SU-DHL-6 (cell line): ENCODE data around the gene CASTOR2.

Experiments
- H2AFZ ChIP-seq: fragments of 200-600 bp; sonication (generic); 2 replicates; pipeline ENCODE4 v1.6.1; 2014; ENCODE audit warnings: low read depth, mild to moderate bottlenecking, moderate library complexity, mixed read lengths, antibody characterized with exemption, low read length; ENCODE audit not compliant: severe bottlenecking
- H3F3A ChIP-seq: fragments of 200-600 bp; shearing (Covaris generic); 2 replicates; pipeline ENCODE4 v1.6.0; 2016; ENCODE audit warnings: antibody characterized with exemption, mild to moderate bottlenecking; ENCODE audit not compliant: insufficient read depth
- H3K27ac ChIP-seq: fragments of 200-600 bp; sonication (generic); 2 replicates; pipeline ENCODE4 v1.5.1; 2016; ENCODE audit warnings: low read depth, mild to moderate bottlenecking, low read length, moderate library complexity, mixed read lengths
- H3K27me3 ChIP-seq: fragments of 200-600 bp; sonication (generic), shearing (Covaris generic); 2 replicates; pipeline ENCODE4 v1.6.0; 2014; ENCODE audit warnings: mild to moderate bottlenecking, low read length
- H3K36me3 ChIP-seq: fragments of 200-600 bp; sonication (generic); 2 replicates; pipeline ENCODE4 v1.6.1; 2014; ENCODE audit warnings: mild to moderate bottlenecking, low read length, mixed read lengths
- H3K4me2 ChIP-seq: fragments of 300-600, 200-600 bp; shearing (Covaris generic), sonication (generic); 2 replicates; pipeline ENCODE4 v1.6.0; 2014; ENCODE audit warnings: low read length, low read depth, mild to moderate bottlenecking; ENCODE audit not compliant: poor library complexity, severe bottlenecking
- H3K4me3 ChIP-seq: fragments of 200-600 bp; sonication (generic); 2 replicates; pipeline ENCODE4 v1.5.1; 2014; ENCODE audit warnings: antibody characterized with exemption, low read length, mild to moderate bottlenecking, mixed read lengths; ENCODE audit not compliant: insufficient read depth, poor library complexity, severe bottlenecking
- H3K79me2 ChIP-seq: fragments of 200-600 bp; sonication (generic); 2 replicates; pipeline ENCODE4 v1.6.1; 2014; ENCODE audit warnings: mild to moderate bottlenecking, low read length, moderate library complexity; ENCODE audit not compliant: insufficient read depth
- H3K9ac ChIP-seq: fragments of 200-600 bp; sonication (generic); 2 replicates; pipeline ENCODE4 v1.7.0; 2014; ENCODE audit warnings: mild to moderate bottlenecking, low read length
- H3K9me2 ChIP-seq: fragments of 200-600 bp; sonication (generic); replicated peaks from 2 replicates; pipeline ENCODE4 v1.6.1; 2014; ENCODE audit warnings: low read length; ENCODE audit not compliant: insufficient read depth
- H3K9me3 ChIP-seq: fragments of 200-600 bp; sonication (generic); 2 replicates; pipeline ENCODE4 v1.6.1; 2014; ENCODE audit warnings: low read length, mixed read lengths; ENCODE audit not compliant: insufficient read depth
- H4K20me1 ChIP-seq: fragments of 200-600 bp; sonication (generic); 2 replicates; pipeline ENCODE4 v1.6.1; 2014; ENCODE audit warnings: low read depth, mild to moderate bottlenecking, antibody characterized with exemption, low read length, moderate library complexity, mixed read lengths
- EZH2phosphoT487 ChIP-seq: fragments of 200-600 bp; sonication (generic), shearing (Covaris generic); conservative IDR thresholded peaks from 2 replicates; pipeline ENCODE4 v1.6.1; 2018; ENCODE audit warnings: mild to moderate bottlenecking, antibody characterized with exemption, low read length, moderate library complexity, mixed read lengths
- TF ChIP-seq, protein P1 (sequence below): fragments of 200-600 bp; sonication (generic); IDR thresholded peaks from one replicate; pipeline ENCODE4 v1.5.1; 2017; ENCODE audit warnings: antibody characterized with exemption, mild to moderate bottlenecking, low read length, moderate library complexity; ENCODE audit not compliant: insufficient read depth, poor library complexity, severe bottlenecking

Gene CASTOR2

DNA sequence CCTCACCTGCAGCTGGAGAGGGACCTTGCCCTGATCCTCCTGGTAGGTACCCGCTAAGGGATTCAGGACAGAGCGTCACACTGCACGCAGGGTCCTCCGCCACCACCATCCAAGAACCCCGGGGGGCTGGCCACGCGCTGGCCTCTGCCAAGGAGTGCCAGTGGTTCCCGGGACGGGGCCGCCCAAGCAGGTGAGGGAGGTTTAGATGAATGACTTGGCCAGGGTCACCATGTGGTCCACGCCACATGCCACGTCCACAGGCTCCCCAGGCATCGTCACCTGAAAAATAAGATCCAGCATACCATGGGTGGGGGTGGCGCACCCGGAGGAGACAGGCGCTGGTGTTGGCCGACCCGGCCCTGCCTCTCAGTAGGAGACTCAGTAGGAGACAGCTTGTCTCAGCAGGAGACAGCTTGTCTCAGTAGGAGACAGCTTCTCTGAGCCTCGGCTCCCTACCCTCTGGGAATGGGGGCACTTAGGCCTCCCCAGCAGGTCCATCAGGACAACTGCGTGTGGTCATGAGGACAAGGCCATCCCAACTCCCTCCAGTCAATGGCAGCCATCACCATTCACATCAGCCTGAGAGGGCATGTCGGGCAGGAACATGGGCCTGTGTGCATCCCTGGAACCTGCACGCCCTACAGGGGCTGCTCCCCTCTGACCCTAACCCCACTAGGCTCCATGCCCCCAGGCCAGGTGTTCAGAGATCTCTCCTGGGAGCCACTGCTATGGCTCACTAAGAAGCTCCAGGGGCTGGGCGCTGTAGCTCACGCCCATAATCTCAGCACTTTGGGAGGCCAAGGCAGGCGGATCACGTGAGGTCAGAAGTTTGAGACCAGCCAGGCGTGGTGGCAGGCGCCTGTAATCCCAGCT lies 78.6 kb downstream of the CASTOR2 start:
- Histone ChIP-seq H3F3A (no peaks in the 10 kb centered on the region), H3K4me2 (no peak overlapping the region), H3K4me3 (no peak overlapping the region), H3K9me2 (no peaks in the 10 kb centered on the region), H3K27ac (no peak overlapping the region), H3K27me3 (no peaks in the 10 kb centered on the region), H3K9ac (no peak overlapping the region), H4K20me1 (no peaks in the 10 kb centered on the region), H3K79me2 (no peaks in the 10 kb centered on the region), H3K36me3 (no peaks in the 10 kb centered on the region), H3K9me3 (no peaks in the 10 kb centered on the region), H2AFZ (no peak overlapping the region)
- TF ChIP-seq EZH2phosphoT487, result no peak
- TF ChIP-seq, protein P1, sequence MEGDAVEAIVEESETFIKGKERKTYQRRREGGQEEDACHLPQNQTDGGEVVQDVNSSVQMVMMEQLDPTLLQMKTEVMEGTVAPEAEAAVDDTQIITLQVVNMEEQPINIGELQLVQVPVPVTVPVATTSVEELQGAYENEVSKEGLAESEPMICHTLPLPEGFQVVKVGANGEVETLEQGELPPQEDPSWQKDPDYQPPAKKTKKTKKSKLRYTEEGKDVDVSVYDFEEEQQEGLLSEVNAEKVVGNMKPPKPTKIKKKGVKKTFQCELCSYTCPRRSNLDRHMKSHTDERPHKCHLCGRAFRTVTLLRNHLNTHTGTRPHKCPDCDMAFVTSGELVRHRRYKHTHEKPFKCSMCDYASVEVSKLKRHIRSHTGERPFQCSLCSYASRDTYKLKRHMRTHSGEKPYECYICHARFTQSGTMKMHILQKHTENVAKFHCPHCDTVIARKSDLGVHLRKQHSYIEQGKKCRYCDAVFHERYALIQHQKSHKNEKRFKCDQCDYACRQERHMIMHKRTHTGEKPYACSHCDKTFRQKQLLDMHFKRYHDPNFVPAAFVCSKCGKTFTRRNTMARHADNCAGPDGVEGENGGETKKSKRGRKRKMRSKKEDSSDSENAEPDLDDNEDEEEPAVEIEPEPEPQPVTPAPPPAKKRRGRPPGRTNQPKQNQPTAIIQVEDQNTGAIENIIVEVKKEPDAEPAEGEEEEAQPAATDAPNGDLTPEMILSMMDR, result no peak

DNA sequence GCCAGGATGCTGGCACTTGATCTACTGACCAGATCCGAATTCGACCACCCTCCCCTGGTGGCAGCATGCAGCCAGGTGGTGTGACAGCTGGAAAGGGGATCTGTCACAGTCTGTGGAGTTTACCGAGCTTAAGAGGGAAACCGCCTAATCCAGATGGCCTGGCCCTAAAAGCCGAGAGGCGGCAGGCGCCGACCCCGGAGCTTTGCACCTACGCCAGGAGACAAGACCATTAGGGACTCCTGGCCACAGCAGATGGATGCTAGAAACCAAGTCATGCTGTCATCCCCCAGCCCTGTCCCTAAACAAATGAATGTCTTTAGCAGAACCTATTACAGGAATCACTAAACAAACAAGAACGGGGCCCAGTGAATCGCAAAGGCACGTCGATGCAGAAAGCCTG lies 81.4 kb downstream of the CASTOR2 start:
- no peaks in the 10 kb centered on the region; the same call in 1 of the 2 replicates for H3K36me3 ChIP-seq
- H3F3A ChIP-seq, result no peaks in the 10 kb centered on the region
- TF ChIP-seq, protein P1, result no peak
- TF ChIP-seq EZH2phosphoT487, result no peak
- no peak overlapping the region for H3K9ac ChIP-seq
- no peaks in the 10 kb centered on the region for H3K79me2 ChIP-seq
- H3K9me3 ChIP-seq, result no peaks in the 10 kb centered on the region
- no peaks in the 10 kb centered on the region for H3K9me2 ChIP-seq
- H3K27me3 ChIP-seq, result no peaks in the 10 kb centered on the region
- H3K27ac ChIP-seq, result no peak overlapping the region
- H2AFZ ChIP-seq, result no peak overlapping the region
- no peak overlapping the region for H3K4me2 ChIP-seq
- no peaks in the 10 kb centered on the region for H4K20me1 ChIP-seq
- no peak overlapping the region for H3K4me3 ChIP-seq

DNA sequence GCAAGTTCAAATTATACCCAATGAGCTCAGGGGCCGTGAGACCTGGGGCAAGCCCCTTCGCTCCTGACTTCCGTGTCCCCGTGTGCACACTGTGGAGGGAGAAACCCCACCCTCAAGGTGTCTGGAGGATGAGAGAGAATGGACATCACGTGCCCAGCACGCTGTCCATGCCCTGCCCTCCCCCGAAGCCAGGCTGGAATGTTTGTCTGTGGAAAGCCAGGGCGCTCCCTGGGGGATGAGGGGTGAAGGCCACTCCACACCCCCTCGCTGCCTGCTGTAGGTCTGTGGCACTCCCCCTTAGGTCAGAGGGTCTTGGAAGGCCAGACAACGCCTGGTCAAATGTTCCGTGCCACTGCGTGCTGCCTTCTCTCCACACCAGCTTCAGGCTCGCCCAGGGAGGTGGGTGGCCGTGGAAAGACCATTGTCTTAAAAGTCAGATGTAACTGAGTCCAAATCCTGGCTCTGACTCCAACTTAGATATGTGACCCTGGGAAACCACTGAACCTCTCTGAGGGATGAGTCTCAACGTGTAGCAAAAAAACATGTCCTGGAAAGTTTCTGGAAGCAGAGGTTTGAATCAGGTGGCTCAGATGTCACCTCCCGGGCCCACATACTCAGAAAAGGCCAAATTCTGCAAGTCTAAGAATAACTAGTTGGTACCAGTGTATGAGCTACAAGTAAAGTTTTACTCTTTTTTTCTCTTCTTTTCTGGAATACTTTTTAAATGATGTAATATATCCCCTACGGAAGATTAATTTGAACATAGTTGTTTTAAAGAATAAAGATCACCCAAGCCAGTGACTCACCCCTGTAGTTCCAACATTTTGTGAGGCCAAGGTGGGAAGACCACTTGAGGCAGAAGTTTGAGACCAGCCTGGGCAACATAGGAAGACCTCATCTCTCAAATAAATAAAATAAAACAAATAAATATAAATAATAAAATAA lies 84.2 kb downstream of the CASTOR2 start:
- H3K4me2 ChIP-seq, result no peak overlapping the region
- no peaks in the 10 kb centered on the region for H3K9me3 ChIP-seq
- no peak overlapping the region for H3K4me3 ChIP-seq
- no peak overlapping the region for H3K27ac ChIP-seq
- no peaks in the 10 kb centered on the region for H3K79me2 ChIP-seq
- no peaks in the 10 kb centered on the region for H3K27me3 ChIP-seq
- no peak for TF ChIP-seq EZH2phosphoT487
- TF ChIP-seq, protein P1, result no peak
- no peak overlapping the region for H2AFZ ChIP-seq
- no peaks in the 10 kb centered on the region for H4K20me1 ChIP-seq
- H3F3A ChIP-seq, result no peaks in the 10 kb centered on the region
- no peak overlapping the region for H3K9ac ChIP-seq
- no peaks in the 10 kb centered on the region; the same call in 1 of the 2 replicates for H3K36me3 ChIP-seq
- H3K9me2 ChIP-seq, result no peaks in the 10 kb centered on the region
